A549 treated with CpdA at 1 μM for 4 hours (cell line): ENCODE results near the gene SEC16A. TPM values are rescaled to one million over a fixed set of nuclear protein-coding genes. Genes with fewer than 3 reads are reported as not detected.

Experiments used
- total RNA-seq: library from RNA; stranded (reverse); fragments of 200-300 nt; extraction: Qiagen RNA extraction; gene quantifications from 5 replicates; pipeline ENCODE4 v1.2.3, GENCODE V29; 2022; ENCODE audit warnings: low read depth

The SEC16A gene, protein sequence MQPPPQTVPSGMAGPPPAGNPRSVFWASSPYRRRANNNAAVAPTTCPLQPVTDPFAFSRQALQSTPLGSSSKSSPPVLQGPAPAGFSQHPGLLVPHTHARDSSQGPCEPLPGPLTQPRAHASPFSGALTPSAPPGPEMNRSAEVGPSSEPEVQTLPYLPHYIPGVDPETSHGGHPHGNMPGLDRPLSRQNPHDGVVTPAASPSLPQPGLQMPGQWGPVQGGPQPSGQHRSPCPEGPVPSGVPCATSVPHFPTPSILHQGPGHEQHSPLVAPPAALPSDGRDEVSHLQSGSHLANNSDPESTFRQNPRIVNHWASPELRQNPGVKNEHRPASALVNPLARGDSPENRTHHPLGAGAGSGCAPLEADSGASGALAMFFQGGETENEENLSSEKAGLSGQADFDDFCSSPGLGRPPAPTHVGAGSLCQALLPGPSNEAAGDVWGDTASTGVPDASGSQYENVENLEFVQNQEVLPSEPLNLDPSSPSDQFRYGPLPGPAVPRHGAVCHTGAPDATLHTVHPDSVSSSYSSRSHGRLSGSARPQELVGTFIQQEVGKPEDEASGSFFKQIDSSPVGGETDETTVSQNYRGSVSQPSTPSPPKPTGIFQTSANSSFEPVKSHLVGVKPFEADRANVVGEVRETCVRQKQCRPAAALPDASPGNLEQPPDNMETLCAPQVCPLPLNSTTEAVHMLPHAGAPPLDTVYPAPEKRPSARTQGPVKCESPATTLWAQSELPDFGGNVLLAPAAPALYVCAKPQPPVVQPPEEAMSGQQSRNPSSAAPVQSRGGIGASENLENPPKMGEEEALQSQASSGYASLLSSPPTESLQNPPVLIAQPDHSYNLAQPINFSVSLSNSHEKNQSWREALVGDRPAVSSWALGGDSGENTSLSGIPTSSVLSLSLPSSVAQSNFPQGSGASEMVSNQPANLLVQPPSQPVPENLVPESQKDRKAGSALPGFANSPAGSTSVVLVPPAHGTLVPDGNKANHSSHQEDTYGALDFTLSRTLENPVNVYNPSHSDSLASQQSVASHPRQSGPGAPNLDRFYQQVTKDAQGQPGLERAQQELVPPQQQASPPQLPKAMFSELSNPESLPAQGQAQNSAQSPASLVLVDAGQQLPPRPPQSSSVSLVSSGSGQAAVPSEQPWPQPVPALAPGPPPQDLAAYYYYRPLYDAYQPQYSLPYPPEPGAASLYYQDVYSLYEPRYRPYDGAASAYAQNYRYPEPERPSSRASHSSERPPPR (N-terminal part only)
- total RNA-seq, result 58.8 to 69.2 TPM (median 63.2 TPM) in 5 replicates

DNA sequence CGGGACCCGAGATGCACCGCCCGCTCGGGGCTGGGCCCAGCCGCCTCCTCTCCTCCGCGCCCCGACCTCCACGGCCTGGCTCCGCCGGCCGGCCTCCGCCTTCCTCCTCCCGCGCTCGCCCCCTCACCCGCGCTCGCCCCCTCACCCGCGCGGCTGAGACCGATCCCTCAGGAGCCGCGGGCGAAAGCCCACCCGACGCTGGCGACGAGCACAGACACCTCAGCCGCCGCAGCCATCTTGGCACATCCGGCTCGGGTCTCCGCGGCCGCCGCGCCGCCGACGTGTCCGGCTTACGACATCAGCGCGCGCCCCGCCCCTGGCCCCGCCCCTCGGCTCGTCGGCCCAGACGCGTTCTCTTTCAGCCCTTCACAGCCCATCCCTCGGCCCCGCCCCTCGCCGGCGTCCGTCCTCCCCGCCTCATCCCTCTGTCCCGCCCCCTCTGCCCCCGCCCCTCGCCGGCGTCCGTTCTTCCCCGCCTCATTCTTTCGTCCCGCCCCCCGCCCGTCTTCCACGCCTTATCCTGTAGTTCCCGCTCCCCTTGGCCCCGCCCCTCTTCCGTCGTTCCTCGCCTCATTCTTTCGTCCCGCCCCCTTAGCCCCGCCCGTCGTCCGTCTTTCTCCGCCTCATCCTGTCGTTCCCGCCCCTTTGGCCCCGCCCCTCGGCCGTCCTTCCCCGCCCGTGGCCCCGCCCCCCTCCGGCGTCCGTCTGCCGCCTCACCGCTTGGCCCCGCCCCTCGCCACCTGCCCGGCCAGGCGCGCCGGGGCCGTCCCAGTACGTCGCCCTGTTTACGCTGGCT, at the start of gene SEC16A:
Gene SEC16A, minus strand, starts transcription at position 248 of the 796 bp plus-strand sequence. CDS start 5,425 bp downstream, outside the sequence.

DNA sequence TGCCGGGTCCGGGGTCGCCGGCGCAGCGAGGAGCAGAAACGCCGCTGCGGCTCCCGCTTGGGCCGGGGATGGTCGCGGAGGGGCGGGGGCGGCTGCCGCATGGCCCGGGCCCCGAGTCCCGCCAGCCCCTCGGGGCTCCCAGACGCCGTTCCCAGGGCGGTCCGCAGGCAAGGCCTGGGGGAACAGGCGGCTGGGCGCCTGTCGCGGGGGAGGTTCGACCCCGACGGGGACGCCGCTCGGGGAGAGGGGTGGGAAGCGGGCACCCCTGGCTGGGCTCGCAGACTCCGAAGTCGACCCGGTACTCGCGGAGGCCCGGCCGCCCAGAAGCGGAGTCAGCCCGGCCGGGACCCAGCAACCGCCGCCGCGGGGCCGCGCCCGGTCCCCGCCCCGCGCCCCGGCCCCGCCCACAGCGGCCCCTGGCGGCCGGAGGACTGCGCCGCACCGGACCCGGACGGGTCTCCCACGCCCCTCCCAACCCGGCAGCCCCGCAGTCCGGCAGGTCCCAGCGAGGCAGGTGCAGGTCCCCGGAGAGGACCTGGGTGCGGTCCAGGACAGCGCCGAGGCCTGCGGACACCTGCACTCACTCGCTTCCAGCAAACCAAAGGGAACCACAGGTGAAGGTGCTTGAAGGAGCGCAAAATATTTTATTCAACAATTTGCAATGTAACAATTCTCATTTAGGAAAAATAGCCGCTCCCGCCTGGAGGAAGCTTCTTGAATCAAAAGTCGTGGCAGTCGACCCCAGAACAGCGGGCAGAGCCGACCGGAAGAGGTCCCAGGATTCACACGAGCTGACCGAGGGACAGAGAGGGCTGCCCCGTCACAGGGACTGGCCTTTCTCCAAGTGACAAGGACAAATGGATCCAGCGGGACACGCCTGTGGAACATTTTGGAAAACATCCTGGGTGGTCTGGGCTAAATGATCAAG, 43.1 kb downstream of the SEC16A start, which contains the start of gene INPP5E:
Gene INPP5E, minus strand, starts transcription at position 365 of the 928 bp plus-strand sequence. CDS start 426 bp downstream, outside the sequence.

DNA sequence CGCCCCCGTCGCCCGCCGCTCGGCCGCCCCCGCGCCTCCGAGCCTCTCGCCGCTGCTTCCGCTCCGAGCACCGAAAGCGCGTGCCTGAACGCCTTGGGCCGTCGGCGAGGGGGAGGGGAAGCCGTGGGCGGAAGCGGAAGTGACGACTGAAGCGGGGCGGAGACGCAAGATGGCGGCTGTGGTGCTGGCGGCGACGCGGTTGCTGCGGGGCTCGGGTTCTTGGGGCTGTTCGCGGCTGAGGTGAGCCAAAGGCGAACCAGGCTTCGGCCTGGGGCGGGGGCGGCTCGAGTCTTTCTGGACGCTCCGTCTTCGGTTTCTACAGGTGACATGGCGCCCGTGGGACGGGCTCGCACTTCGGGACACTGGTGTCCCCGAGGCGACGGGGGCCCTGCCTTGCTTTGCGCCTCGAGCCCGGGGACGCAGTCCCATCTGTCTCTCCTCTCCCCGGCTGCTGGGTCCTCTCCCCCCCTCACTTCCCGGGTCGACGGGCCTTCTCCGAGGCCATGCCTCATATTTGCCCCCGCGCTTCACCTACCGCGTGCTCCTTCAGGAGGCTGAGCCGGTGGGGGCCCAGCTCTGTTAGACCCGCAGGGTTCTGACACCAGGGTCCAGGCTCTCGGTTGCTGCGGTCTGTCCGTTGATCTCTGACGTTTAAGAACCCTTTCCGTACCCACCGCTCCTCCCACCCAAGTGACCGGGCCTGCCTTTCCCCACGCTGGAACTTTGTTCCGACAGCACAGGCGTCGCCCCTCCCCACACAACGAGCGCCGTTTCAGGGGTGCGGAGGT, 72.1 kb downstream of the SEC16A start, which contains the start of the genes ENTR1 and PMPCA:
Gene ENTR1, minus strand, starts transcription at position 115 of the 788 bp plus-strand sequence. CDS start 217 bp downstream, outside the sequence.
Gene PMPCA, plus strand, starts transcription at position 159 of the 788 bp plus-strand sequence. Its CDS starts 11 bp downstream, at position 170.

DNA sequence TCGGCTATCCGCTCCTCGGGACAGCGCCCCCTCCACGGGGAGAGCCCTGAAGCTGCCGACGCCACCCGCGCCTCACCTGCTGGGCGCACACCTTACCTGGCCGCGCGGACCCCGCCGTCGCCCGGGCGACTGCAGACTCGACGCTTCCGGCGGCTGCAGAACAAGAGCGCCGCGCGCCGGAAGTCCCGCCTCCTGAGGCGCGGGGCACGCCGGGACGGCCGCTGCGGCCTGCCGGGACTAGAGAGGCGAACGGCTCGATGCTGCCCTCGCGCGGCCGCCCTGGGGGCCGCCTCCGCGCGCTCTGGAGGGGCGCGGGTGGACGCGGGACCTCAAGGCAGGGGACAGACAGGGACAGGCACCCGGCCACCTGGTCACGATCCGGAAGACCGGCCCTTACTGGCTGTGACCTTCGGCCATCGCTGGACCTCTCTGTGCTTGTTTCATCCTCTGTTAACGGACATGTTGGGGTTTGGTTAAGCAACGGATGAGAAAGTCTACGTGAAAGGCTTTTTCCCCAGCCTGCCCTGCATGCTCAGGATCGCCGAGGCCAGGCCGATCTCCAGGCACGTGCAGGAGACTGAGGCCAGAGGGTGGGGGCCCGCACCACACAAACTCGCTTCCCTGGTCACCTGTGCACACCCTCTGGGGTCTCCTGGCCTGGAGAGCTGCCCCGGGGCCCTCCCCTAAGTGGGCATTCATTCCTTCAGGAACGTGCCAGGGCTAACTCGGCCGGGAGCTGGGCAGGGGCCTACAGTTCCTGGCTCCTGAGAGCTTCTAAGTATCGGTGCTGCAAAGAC, 82.6 kb downstream of the SEC16A start, which contains the start of gene SNAPC4:
Gene SNAPC4, minus strand, starts transcription at position 133 of the 797 bp plus-strand sequence. CDS start 1,742 bp downstream, outside the sequence.

Other genes with a start within 250 kb of the SEC16A start
- 26.6 to 30.1 TPM (median 28.8 TPM) in 5 replicates for gene QSOX2, start 237.2 kb downstream of the SEC16A start, total RNA-seq
- gene CCDC187, start 178.9 kb downstream of the SEC16A start, total RNA-seq, result not detected in 5 replicates
- 8.7 to 13.6 TPM (median 11.4 TPM) in 5 replicates for gene GPSM1, start 155.5 kb downstream of the SEC16A start, total RNA-seq
- 17.8 to 41.5 TPM (median 38.2 TPM) in 5 replicates for gene DNLZ, start 119.3 kb downstream of the SEC16A start, total RNA-seq
- 0.69 to 2.4 TPM (median 1.2 TPM) in 5 replicates for gene CARD9, start 109.4 kb downstream of the SEC16A start, total RNA-seq
- 11.8 to 14.6 TPM (median 13.2 TPM) in 5 replicates for gene SNAPC4, start 82.9 kb downstream of the SEC16A start, total RNA-seq
- 65.8 to 76.1 TPM (median 74.2 TPM) in 5 replicates for gene ENTR1, start 72.4 kb downstream of the SEC16A start, total RNA-seq
- gene PMPCA, start 72.4 kb downstream of the SEC16A start, total RNA-seq, result 73.6 to 104 TPM (median 78.7 TPM) in 5 replicates
- 13.8 to 20.7 TPM (median 18.4 TPM) in 5 replicates for gene INPP5E, start 43.2 kb downstream of the SEC16A start, total RNA-seq
- gene NOTCH1, start 63.0 kb upstream of the SEC16A start, total RNA-seq, result 8.7 to 12.2 TPM (median 10.8 TPM) in 5 replicates
- gene EGFL7, start 179.9 kb upstream of the SEC16A start, total RNA-seq, result 39.5 to 60.2 TPM (median 52.8 TPM) in 5 replicates
- gene AGPAT2, start 204.4 kb upstream of the SEC16A start, total RNA-seq, result 64.9 to 110 TPM (median 102 TPM) in 5 replicates
- gene DIPK1B, start 229.5 kb upstream of the SEC16A start, total RNA-seq, result 6.4 to 10.5 TPM (median 7.9 TPM) in 5 replicates